ENCODE data around the gene PKD2L2.

GRCh38 chr5:137932800-137933199, 43.5 kb downstream of the PKD2L2 start:
- TF ChIP-seq CTCF (IDR thresholded peaks at IDR 0.05; ENCODE audit: borderline replicate concordance, extremely low read depth, low read length, poor library complexity, severe bottlenecking) (no peak), EZH2 (IDR thresholded peaks at IDR 0.05; ENCODE audit: borderline replicate concordance, low read depth, low read length, severe bottlenecking) (no peak)
